ENCODE results near the gene KCTD4.
A peak's percentile ranks its signal among the peaks of the same experiment; 100 is the strongest.

KCTD4 gene

GRCh38 chr13:45207319-45207718 lies 6.5 kb upstream of the KCTD4 start:
- TF ChIP-seq CTCF (IDR thresholded peaks at IDR 0.05; ENCODE audit: low read depth, low read length) = no peak
- no peak overlapping the region for H3K4me3 ChIP-seq (ENCODE audit: low read depth, low read length)
- in situ Hi-C loops (cut with HindIII; ENCODE audit: low sequenced_read_pairs) = no loop called here
- DNase-seq (ENCODE audit: low read depth, low spot score) = no peak

GRCh38 chr13:45206340-45206739 lies 5.5 kb upstream of the KCTD4 start:
- no peak overlapping the region for H3K4me3 ChIP-seq (ENCODE audit: low read depth, low read length)
- DNase-seq (ENCODE audit: low read depth, low spot score) = peak; percentile 92
- in situ Hi-C loops (cut with HindIII; ENCODE audit: low sequenced_read_pairs) = no loop called here
- no peak for TF ChIP-seq CTCF (IDR thresholded peaks at IDR 0.05; ENCODE audit: low read depth, low read length)

- TF ChIP-seq CTCF (IDR thresholded peaks at IDR 0.05; ENCODE audit: low read depth, low read length) = no peak
- H3K4me3 ChIP-seq (ENCODE audit: low read depth, low read length) = no peak overlapping the region
- in situ Hi-C loops (cut with HindIII; ENCODE audit: low sequenced_read_pairs) = no loop called here
- DNase-seq (ENCODE audit: low read depth, low spot score) = no peak
Observed at GRCh38 chr13:45205124-45205523, 4.3 kb upstream of the KCTD4 start.

GRCh38 chr13:45199711-45200110 lies 1.1 kb downstream of the KCTD4 start:
- in situ Hi-C loops (cut with HindIII; ENCODE audit: low sequenced_read_pairs) = no loop called here
- H3K4me3 ChIP-seq (ENCODE audit: low read depth, low read length) = no peak overlapping the region
- TF ChIP-seq CTCF (IDR thresholded peaks at IDR 0.05; ENCODE audit: low read depth, low read length) = no peak
- no peak for DNase-seq (ENCODE audit: low read depth, low spot score)

GRCh38 chr13:45198924-45199323 lies 1.9 kb downstream of the KCTD4 start:
- in situ Hi-C loops (cut with HindIII; ENCODE audit: low sequenced_read_pairs) = no loop called here
- H3K4me3 ChIP-seq (ENCODE audit: low read depth, low read length) = no peak overlapping the region
- DNase-seq (ENCODE audit: low read depth, low spot score) = no peak
- TF ChIP-seq CTCF (IDR thresholded peaks at IDR 0.05; ENCODE audit: low read depth, low read length) = no peak

GRCh38 chr13:45198041-45198440 lies 2.8 kb downstream of the KCTD4 start:
- no peak for DNase-seq (ENCODE audit: low read depth, low spot score)
- TF ChIP-seq CTCF (IDR thresholded peaks at IDR 0.05; ENCODE audit: low read depth, low read length) = no peak
- in situ Hi-C loops (cut with HindIII; ENCODE audit: low sequenced_read_pairs) = no loop called here
- no peak overlapping the region for H3K4me3 ChIP-seq (ENCODE audit: low read depth, low read length)

GRCh38 chr13:45196622-45197021 lies 4.2 kb downstream of the KCTD4 start:
- TF ChIP-seq CTCF (IDR thresholded peaks at IDR 0.05; ENCODE audit: low read depth, low read length) = no peak
- H3K4me3 ChIP-seq (ENCODE audit: low read depth, low read length) = no peak overlapping the region
- peak; percentile 48 for DNase-seq (ENCODE audit: low read depth, low spot score)
- in situ Hi-C loops (cut with HindIII; ENCODE audit: low sequenced_read_pairs) = no loop called here

All from astrocyte of the spinal cord (primary cell).